HG03095 (cell line): ENCODE results near the gene KRTAP12-2.
"Not testable (repeated sequence)": the region's sequence is repeated elsewhere in the genome, so short reads cannot be mapped to it uniquely, and the experiment has no call there.

Source experiments
- ATAC-seq: cut with Tn5 transposase; IDR thresholded peaks from one replicate; pipeline ENCODE4 v1.9.1; 2021; ENCODE audit warnings: moderate library complexity; ENCODE audit not compliant: unreplicated experiment

The KRTAP12-2 gene

DNA sequence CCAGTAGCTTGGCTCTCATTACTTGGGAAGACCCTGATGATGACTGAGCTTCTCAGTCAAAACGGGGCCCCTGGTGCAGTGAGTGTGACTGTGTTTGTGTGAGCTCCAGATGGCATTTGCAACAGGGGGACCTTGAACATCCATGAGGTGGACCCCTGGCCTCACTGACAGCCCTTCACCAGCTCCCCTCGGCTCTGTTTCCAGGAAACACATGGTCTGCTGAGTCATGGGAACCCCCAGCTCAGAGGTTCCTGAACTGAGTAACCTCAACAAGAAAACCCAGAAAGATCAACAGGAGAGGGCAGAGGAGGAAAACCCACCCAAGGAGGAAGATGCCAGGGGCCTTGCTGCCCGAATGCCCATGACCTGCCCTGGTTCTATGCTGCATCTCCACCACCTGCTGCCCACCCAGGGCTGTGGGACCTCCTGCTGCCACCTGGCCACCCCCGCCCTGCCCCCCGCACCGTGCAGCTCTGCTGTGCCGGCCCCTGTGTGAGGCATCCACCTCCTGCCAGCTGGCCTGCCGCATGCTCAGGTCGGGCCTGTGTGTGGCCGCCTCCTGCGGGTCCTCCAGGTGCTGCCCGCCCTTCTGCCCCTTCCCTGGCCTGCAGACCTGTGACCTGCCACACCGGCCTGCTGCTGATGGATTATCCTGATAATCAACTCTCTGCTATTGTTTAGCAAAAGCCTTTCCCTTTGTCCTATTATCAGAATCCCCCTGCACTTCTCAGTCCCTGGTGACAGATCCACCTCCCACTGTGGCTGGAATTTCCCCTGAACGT is 19.5 kb upstream of the KRTAP12-2 start:
- ATAC-seq: no peak

DNA sequence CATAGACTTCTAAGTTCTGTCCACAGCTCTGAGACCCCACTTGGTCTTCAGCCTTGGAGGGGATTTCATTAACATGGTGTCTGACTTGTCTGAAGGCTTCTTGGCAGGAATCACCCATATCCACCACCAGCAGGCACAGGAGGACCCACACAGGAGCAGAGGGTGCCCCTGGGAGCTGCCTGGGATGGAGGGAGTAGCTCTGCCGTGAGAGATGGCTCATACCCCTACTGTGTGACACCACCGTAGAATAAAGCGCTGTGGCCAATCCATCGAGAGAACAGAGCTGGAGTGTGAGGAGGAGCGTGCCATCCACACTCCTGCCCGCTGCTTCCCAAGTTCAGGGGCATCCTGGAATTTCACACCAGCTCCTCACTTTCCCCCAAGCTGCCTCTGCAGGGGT is 18.3 kb upstream of the KRTAP12-2 start:
- not testable (repeated sequence) for ATAC-seq

DNA sequence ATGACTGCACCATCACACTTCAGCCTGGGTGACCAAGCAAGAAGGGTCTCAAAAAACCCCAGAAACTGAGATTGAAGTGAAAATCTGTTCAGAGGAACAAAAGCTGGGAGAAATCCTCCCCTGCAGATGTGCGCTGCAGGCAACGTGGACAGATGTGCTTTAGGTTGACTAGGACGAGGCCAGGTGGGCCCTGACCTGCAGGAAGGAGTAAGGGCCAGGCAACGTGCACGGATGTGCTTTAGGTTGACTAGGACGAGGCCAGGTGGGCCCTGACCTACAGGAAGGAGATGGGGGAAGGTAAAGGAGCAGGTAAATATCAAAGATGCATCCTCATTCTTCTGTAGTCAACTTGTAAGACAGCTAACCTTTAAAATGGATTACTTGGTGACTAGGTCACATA is 17.8 kb upstream of the KRTAP12-2 start:
- no peak for ATAC-seq

DNA sequence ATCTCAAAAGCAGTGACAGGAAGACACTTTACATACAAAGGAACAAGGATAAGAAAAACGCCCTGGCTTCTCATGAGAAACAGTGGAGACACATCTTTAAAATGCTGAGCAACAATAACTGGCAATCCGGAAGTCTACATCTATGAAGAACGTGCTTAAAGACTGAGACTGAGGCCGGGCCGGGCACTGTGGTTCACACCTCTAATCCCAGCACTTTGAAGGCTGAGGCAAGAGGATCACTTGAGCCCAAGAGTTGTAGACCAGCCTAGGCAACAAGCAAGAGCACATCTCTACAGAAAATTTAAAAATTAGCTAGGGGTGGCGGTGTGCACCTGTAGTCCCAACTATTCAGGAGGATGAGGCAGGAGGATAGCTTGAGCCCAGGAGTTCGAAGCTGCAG is 17.4 kb upstream of the KRTAP12-2 start:
- ATAC-seq: no peak

DNA sequence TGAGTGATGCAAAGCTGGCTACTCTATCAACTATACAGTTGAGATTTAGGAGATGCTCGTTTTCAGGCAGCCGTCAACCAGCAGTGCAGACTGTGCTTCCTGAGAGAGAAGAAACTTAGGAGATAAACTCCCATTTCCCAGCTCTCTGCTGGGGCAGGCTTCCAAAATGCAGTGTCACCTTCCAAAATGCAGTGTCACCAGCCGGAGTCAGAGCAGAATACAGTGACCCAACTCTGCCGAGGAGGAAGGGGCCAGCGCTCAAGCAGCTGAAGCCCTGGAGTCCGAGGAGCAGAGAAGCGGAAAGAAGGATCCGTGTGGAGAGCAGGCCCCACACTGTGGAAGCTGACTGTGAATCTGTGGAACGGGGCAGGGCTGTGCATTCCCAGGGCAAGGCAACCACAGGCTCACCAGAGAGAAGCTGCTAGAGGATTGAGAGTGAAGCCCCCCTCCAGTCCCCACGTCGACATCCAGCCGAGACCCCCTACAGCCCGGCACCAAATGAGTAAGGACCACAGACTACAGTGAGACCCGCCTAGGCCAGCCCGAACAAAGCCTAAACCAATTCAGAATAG is 15.9 kb upstream of the KRTAP12-2 start:
- ATAC-seq: no peak

DNA sequence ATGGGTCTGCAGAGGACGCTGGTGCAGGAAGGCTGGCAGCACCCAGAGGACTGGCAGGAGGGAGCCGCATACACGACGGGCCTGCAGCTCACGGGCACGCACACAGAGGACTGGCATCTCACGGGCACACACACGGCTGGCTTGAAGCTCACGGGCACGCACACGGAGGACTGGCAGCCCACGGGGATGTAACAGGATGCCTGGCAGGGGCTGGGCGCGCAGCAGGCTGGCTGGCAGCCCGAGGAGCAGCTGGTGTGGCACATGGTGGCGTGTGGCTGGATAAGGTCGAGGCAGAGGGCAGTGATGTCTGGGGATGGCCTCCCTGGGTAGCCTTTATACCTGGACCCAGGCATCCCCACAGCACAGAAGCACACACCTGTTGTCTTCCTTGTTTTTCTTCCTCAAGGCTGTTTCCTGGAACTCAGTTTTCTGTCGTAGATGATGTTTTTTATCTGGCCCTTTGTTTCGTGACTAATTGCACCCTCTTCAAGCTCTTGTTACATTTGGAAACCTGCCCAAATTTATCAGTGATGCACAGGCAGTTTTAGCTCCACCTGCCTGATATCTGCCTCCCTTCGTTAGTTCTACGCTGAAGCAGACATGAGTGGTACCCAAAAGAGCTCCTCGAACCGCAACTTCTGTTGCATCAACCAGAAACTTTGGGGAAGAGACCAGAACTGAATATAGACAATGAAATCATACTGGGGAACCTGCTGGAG is 15.3 kb upstream of the KRTAP12-2 start, which contains the start of gene KRTAP12-1:
Gene KRTAP12-1, minus strand, starts transcription at position 303 of the 719 bp plus-strand sequence. Its CDS starts 40 bp downstream, at position 263.
- no peak for ATAC-seq

DNA sequence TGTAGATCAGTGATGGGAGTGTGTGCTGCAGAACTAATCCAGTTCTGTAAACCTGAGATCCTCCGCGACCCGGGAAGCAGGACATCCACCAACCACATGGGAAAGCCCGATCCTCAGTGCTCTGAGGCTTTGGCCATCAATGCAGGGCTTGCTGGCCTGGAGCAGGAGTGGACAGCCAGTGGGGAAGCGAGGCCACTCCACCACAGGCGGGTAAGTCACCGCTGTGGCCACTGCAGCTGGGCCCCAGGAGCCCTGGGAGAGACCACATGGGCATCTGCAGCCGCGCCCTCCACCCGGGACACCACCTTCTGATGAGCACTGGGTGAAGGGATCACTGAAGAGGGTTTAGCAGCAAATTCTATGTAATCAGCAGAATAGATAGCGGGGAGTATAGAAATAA is 14.4 kb upstream of the KRTAP12-2 start:
- ATAC-seq: no peak

DNA sequence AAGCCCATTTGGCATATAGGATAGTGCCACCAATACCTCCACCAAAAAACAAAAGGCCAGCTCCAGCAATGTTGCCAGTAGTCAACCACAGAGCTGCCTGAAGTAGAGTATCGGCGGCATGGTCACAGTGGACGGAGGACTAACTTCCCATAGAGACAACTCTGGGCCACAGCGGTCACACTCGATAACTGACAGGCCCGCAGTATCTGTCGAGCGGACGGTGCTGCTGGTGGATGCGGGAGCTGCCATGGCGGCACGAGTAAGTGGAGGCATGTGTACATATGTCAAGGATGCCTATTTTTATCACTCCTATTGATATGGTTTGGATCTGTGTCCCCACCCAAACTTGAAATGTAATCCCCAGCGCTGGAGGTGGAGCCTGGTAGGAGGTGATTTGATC is 11.2 kb upstream of the KRTAP12-2 start:
- ATAC-seq: no peak

DNA sequence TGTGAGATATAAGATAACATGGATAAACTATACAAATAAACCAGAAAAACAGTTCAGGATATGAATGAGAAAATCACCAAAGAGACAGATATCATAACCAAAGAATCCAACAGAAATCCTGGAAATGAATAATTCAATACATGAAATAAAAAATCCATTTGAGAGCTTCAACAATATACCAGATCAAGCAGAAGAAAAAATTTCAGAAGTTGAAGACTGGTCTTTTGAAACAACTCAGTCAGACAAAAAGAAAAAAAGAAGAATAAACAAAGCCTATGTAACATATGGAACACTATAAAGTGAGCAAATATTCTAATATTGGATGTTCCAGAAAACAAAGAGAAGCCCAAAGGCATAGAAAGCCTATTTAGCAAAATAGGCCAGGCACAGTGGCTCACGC is 5.2 kb upstream of the KRTAP12-2 start:
- no peak for ATAC-seq

DNA sequence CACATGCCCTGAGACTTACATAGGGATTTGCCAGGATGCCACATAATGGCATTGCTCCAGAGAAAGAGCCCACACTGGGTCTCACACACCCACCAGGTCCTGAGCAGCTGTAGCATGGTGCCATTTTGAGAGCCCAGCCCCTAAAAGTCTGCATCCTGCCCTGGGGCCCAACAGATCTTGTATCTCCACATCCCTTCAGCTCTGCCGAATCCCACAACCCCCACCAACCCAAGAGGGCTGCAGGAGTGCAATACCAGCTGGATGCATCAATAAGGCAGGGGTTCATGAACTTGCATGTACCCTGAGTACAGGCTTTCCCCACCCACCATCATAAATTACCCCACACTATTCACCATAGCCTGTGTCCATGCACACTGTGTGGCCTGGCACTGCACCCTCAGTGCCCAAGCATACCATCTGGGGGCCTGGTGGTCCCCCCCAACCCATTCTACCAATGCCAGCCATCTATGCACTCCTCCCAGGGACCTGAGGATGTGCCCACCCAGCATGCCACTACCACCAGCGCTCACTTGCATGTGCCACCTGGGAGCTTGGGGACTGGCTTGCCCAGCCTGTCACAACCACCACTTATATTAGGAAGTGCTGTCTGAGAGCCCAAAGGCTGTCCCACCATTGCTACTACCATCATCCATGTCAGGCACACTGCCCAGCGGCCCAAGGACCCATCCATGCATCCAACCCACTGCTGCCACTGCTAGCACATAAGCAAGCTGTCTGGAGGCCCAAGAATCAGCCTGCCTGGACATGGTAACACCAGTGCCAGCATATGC is 4.1 kb upstream of the KRTAP12-2 start:
- no peak for ATAC-seq

DNA sequence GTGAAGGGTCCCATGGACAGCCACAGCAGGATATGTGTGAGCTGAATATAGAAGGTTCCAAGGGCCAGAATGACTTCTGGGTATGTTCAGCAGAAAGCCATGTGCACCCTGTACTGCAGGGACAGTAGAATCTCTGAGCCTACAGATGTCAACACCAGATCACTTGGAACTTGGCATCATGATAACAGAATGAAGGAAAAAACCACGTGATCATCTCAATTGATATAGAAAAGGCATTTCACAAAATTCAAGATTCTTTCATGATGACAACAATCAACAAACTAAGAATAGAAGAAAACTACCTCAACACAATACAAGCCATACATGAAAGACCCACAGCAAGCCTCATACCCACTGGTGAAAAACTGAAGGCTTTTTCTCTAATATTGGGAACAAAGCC is 885 bp upstream of the KRTAP12-2 start:
- no peak for ATAC-seq

DNA sequence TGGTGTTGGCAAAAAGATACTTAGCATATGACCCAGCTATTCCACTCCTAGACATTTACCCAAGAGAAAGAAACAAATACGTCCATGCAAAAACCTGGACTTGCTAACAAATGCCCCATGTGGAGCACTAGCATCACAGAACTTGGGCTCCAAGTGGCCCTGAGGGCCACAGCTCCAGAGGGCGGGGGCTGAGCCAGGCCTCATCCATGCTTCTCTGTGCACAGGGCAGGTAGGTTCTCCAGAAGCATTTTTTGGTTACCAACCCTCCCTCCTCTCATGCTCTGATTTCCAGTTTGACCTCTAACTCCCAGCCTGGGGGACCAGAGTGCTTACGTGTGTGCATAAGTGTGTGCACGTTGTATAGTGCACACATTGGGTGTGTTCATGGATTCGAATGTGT is 2.0 kb downstream of the KRTAP12-2 start:
- ATAC-seq: no peak

DNA sequence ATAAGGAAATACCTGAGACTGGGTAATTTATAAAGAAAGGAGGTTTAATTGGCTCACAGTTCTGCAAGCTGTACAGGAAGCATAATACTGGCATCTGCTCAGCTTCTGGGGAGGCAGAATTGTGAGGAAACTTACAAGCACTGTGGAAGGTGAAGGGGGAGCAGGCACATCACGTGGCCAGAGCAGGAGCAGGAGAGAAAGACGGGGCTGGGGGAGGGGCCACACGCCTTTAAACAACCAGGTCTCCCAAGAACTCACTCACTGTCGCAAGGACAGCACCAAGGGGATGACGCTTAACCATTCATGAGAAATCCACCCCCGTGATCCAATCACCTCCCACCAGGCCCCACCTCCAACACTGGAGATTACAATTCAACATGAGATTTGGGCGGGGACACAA is 5.2 kb downstream of the KRTAP12-2 start:
- ATAC-seq: not testable (repeated sequence)

DNA sequence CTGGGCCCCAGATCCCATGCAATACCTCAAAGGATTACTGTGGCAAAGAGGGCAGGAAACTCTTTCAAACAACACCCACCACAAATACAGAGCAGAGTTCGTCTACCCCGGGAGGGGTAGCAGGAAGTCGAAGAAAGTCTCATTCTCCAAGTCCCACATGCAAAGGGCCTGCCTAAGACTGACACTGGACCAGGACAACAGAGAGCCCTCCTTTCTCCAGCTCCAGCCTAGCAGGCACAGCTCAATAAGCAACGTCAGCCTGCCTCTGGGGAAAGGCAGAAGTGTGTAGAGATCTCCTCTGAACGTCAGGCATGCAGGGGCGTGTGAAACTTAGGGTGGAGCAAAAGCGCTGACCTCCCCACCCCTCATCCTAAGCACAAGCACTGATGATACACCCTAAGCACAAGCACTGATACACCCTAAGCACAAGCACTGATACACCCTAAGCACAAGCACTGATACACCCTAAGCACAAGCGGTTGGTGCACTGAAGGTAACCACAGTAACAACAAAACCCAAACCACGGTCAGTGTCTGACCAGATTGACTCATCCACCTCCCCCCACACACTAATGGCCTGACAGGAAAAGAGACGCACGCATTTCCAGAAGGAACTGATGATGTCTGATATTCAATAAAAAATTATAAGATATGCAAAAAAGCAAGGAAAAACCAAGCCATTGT is 7.7 kb downstream of the KRTAP12-2 start:
- ATAC-seq: no peak

DNA sequence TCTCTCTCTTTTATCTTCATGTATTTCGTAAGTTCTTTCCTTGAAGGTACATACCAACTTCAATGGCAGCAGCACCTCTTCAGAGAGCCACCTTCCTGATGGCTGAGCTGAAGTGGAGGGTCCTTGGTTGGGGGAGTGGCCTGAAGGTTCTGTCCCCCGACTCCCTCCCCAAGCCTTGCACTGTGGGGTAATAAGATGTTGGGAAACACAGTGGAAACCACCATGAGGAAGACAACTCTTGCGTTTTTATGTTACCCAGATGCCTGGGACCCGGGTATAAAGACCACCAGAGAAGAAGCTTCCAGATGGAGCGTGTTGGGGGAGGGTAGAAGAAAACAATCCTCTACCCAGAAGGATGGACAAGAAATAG is 8.2 kb downstream of the KRTAP12-2 start:
- ATAC-seq: no peak

DNA sequence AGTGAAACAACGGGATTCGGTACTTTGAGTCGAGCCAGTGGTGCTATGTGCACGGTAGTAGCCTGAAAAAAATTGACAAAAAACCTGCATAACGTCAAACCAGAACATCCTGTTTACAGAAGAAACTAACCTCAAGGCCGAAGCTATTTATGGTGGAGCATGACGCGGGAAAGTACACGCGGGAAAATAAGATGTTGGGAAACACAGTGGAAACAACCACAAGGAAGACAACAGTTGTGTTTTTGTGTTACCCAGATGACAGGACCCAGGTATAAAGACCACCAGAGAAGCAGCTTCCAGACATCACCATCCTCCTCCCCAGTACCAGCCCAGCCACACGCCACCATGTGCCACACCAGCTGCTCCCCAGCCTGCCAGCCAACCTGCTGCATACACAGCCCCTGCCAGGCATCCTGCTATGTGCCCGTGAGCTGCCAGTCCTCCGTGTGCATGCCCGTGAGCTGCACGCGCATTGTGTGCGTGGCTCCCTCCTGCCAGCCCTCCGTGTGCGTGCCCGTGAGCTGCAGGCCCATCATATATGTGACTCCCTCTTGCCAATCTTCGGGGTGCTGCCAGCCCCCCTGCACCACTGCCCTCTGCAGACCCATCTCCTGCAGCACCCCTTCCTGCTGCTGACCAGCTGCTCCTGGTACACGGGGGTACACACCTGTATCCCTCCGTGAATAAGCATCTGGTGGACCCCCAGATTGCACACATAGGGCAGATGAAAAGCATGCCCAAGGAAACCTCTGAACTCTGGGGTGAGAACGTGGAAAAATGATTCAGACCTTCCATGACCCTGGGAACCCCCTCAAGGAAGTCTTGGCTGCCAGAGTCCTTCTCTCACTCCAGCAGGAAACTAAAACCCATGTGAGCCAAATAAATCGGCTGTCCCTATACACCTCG is 8.8 kb downstream of the KRTAP12-2 start, which contains the start of gene KRTAP12-3:
Gene KRTAP12-3, plus strand, starts transcription at position 298 of the 906 bp plus-strand sequence. Its CDS starts 48 bp downstream, at position 346.
- no peak for ATAC-seq

DNA sequence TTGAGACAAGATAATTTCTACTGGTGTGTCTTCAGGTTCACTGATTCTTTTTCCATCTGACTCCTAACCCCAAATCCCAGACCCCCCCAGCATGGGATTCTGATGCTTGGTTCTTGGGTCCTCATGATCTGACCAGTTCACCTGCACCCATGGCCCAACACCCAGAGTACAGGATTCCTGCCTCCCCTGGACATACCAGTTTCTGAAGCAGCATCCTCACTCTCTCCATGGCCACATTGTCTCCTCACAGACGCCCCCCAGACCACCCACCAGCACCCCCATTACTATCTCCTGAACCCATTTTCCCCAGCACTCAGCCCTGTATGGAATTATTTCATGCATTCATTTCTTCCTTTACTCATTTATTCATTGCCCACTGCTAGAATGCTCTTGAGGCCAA is 9.9 kb downstream of the KRTAP12-2 start:
- ATAC-seq: no peak

DNA sequence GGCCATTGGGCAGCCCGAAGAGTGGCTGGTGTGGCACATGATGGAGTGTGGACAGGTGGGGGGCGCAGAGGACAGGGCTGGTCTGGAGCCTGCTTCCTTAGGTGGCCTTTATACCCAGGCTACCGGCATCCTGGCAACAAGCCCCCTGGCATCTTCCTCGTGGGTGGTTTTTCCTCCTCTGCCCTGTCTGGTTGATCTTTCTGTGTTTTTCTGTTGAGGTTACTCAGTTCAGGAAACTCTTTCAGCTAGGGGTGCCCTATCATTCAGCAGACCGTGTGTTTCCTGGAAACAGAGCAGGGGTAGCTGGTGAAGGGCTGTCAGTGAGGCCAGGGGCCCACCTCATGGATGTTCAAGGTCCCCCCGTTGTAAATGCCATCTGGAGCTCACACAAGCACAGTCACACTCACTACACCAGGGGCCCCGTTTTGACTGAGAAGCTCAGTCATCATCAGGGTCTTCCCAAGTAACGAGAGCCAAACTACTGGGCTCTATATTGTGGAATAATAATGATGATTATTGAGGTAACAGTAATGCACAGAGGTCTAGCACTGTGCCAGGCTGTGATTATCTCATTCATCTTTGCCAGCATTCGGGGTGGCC is 12.1 kb downstream of the KRTAP12-2 start, which contains the start of gene KRTAP12-4:
Gene KRTAP12-4, minus strand, starts transcription at position 84 of the 600 bp plus-strand sequence. Its CDS starts 45 bp downstream, at position 39.
- no peak for ATAC-seq
